HepG2 (cell line): ENCODE data around the gene SEMA3F.

Experiments
- HOXA3 ChIP-seq: sonication (generic); formaldehyde crosslinking; IDR thresholded peaks from 2 replicates; pipeline ENCODE4 v1.5.0; 2020; ENCODE audit warnings: missing genetic modification reagents
- ZNF564 ChIP-seq: sonication (generic); formaldehyde crosslinking; IDR thresholded peaks from 2 replicates; pipeline ENCODE4 v1.8.1; 2023; ENCODE audit warnings: mild to moderate bottlenecking, missing genetic modification reagents
- TF ChIP-seq, protein P1 (sequence below): sonication (generic); formaldehyde crosslinking; IDR thresholded peaks from 2 replicates; pipeline ENCODE4 v1.4.0; 2020; ENCODE audit warnings: missing genetic modification reagents

DNA sequence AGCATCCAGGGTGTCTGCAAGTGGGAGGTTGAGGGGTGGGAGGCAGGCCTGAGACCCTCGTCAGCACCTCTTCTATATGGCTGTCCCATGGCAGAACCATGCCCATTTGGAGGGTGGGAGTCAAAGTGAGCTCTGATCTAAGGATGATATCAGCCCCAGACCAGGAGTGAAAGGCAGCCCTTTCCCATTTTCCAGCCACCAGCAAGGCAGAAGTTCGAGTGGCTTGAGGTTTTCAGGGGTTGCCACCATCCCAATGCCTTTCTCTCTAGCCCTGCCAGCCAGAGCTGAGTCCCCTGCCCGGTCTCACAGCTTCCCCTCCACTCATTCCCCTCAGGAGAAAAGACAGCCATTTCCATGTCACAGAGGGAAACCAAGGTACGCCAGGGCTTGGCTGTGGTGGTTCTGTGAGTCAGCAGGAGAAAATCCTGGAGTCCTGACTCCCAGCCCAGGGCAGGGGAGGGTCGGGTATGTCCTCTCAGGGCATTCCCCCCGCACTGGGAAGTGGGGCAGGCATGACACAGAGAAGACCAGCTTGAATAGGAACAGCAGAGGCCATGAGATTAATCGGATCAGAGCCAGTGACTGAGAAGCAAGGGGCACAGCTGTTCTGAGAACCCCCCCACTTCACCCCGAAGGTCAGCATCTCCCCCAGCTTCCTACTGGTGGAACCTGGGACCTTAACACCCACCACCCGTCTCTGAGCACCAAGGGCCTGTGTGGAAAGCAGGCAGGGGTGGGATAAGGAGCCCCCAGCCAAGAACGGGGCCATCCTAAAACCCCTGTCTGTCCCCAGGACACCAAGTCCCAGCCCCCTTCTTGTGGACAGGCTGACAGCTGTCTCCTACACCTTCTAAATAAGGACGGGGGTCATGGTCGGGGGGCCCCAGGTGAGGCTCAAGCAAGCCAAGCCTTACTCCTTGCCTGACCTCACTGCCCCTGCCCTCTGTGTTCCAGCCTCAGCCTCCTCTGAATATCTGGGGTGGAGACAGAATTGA lies 49.0 kb downstream of the SEMA3F start:
- TF ChIP-seq ZNF564 (CRISPR knock-in tag) (no peak), HOXA3 (CRISPR knock-in tag) (no peak)
- TF ChIP-seq, protein P1, sequence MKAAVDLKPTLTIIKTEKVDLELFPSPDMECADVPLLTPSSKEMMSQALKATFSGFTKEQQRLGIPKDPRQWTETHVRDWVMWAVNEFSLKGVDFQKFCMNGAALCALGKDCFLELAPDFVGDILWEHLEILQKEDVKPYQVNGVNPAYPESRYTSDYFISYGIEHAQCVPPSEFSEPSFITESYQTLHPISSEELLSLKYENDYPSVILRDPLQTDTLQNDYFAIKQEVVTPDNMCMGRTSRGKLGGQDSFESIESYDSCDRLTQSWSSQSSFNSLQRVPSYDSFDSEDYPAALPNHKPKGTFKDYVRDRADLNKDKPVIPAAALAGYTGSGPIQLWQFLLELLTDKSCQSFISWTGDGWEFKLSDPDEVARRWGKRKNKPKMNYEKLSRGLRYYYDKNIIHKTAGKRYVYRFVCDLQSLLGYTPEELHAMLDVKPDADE (CRISPR knock-in tag): no peak
